ENCODE data around the gene TLE3.

TLE3 gene

GRCh38 chr15:70061696-70062270 lies 35.9 kb downstream of the TLE3 start:
- DNase-seq: no peak

- no peak for DNase-seq
Measured at GRCh38 chr15:70060993-70061305, 36.8 kb downstream of the TLE3 start.

- no peak for DNase-seq
Measured at GRCh38 chr15:70060214-70060992, 37.3 kb downstream of the TLE3 start.

DNA sequence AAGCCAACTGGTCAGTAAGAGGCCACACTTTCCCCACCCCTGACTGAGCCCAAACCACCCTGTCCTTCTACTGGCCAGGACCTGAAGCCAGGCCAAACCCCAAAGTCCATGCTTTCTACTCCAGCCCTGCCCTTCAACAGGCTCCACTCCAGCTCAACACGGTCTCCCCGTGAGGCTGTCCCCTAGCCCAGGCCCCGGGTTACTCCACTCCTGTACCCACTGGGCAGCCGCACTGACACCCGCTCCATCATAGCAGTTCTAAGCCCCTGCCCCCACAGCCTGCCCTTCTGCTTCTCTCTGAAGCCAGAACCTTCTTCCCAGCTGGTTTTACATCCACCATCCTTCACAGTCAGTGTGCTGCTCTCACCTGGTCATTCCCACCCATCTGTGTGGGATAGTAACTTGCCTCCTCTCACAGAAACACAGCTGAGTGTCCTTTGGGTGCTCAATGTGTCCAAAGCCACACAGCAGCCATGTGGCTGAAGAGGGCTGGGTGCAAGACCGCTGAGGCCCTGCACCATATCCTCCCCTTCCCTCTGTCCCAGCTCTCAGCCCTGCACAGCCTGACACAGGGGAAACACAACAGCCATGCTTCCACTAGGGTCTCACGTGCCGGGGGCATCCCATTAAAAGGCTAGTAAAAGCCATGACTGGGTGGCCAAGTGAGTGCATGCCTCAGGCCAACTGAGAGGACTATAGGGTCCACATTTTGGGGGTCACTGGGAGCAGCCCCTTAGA lies 38.1 kb downstream of the TLE3 start:
- no peak for DNase-seq

DNA sequence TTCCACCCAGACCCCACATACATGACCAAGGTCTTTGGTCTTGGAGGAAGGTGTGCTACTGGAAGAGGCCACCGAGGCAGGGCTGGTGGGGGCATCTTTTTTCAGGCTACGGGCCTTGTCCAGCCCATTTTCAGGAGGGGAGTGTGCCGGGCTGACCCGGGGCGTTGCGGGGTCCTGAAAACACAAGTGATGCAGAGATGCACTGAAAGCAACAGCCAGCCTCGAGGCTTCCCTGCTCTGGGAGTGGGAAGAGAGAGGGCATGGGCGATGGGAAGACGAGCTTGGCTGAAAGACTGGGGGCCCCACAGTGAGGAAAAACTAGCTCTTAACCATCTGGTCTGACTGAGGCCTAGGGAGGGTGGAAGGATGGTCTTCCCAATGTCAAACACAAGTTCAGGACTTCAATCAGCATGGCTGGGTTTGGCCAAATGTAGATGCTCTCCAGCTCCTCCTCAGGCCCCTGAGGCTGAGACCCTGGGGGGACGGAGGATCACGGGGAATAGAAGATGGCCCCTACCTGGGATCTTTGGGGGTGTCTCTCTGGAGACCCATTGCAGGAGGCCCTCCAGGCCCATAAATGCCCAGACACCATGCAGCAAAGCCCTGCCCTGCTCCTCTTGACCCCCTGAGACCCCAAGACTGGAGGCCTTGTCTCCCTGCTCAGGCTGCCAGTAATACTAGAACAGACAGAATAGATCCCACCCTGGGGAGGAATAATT lies 38.9 kb downstream of the TLE3 start:
- DNase-seq: no peak

- DNase-seq: no peak
Measured at GRCh38 chr15:70057931-70058641, 39.6 kb downstream of the TLE3 start.

DNA sequence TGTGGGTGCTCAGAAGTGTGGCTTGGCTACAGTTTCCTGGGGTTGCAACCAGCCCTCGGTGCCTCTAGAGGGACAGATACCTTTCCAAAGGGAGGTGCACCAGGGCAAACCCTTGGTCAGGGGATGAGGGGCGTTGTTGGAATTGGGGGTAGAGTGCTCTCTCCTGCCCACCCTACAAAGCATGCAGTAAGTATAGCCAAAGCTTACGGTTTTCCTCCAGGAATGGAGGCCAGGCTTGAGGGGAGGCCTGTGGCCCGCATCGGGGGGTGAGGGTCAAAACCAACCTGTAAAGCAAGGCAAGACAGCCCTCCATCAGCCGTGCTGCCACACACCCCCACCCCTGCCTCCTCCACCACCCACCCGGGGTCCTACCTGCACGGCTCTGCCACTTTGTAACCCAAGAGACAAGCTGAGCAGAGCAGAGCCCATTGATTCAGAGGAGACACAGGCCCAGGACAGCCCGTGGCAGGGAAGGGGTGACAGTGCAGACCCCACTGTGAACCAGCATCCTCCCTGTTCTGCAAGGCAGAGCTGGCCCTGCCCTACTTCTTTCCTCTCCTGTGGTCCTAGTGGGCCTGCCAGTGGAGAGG lies 41.5 kb downstream of the TLE3 start:
- DNase-seq: no peak

GRCh38 chr15:70055601-70056051 lies 42.1 kb downstream of the TLE3 start:
- no peak for DNase-seq

DNA sequence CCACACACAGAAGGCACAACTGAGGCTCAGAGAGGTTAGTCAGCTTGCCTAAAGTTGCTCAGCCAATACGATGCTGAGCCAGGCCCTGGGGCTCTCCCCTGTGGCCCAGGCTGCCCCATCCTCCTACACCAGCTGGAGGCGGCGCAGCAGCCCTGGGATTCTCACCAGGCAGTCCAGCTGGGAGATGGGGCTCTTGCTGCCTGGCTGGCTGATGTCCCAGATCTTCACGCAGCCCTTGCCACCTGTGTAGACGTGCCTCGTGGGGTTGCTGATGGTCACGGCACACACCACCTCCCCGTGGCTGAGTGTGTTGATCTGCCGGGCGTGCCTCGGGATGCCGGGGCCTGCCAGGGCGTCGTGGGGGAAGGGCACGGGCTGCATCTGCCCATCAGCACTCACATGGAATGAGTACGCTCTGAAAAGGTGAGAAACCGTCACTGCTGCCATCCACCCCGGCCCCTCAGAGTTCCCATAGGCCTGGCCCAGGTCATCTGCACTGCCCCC lies 42.8 kb downstream of the TLE3 start:
- DNase-seq: no peak

- DNase-seq: no peak
Measured at GRCh38 chr15:70054366-70054765, 43.4 kb downstream of the TLE3 start.

- no peak for DNase-seq
Measured at GRCh38 chr15:70053716-70054229, 43.9 kb downstream of the TLE3 start.

- DNase-seq: no peak
Measured at GRCh38 chr15:70053001-70053715, 44.6 kb downstream of the TLE3 start.

DNA sequence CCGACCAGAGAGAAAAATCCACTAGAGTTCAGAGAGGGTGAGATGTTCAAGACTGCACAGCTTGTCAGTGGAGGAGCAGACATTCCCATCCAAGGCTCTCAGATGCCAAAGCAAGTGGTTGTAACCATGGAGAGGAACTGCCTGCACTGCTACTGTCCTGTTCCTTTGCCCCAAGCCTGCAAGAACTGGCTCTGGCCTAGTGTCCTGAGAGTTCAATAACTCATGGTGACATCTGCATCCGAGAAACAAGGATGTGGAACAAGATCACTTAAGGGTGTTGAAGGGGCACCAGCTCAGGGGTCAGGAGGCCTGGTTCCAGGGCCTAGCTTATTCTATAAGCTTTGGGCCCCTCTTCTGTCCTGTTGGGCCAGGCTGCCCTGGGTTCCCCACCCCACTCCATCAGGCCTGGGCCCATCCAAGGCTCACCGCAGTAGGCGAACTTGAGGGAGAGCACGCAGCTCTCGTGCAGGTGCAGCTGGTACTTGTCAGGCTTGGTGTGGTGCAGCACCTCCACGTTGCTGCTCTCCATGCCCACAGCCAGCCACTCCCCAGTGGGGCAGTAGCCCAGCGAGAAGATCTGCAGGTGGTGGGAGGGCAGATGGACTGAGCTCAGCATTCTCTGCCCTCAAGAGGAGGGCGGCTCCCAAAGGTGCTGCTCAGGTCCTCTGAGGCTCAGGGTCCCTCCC lies 45.6 kb downstream of the TLE3 start:
- no peak for DNase-seq

DNA sequence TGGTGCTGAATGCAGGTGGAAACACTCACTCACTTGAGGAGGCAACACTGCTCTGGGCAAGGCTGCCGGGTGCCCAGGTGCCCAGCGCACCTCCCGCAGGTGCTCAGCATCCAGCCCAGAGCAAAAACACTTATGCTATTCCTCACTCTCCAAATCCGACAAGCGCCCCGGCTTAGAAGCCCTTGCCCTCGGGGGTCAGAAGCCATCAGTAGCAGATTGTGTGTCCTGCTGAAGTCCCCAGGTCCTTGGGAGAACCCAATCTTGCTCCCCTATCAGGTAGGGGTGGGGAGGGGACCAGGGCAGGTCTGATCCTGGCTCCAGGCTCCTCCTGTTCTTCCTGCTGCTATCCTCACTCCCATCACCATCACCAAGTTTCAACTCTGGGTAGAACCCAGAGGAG lies 46.7 kb downstream of the TLE3 start:
- DNase-seq: no peak

DNA sequence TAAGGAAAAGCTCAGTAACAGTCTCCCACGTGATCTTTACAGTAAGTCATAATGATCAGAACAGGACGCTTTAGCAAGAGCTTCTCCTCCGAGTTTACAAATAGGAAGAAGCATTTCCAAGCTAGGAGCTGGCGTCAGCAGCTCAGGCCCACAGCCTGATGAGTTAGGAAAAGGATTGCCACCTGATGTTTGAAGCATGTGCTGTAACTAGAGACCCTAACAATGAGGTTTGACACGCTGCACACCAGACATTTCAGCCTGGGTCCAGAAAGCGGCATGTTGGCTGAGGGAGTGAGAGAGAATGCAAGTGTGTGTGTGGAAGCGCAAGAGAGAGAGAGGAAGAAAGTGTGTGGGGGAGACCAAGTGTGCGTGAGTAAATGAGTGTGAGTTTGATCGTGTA lies 47.3 kb downstream of the TLE3 start:
- no peak for DNase-seq

DNA sequence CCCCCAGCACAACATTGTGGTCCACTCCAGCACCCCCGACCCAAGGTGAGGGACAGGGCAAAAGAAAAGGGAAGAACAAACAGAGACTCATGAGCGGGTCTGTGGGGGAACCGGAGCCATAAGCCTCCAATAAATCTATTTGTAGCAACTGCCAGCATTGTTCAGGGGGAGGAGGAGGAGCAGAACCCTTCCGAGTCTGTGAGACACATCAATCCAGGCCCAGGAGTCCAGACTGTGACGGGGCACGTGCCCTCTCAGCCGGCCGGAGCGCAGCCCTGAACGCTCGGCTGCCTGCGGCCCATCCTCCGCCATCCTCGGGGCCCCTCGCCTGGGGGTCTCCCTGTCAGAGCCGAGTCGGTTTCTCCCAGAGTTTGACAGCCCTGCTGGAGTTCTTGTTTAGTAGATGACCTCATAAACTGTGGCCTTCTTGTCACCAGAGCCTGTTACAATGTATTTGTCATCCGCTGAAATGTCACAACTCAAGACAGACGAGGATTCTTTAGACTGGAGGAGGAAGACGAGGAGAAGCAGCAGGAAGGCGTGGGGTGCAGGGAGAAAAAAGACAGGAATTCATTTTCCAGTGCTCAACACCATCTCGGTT lies 47.9 kb downstream of the TLE3 start:
- no peak for DNase-seq

DNA sequence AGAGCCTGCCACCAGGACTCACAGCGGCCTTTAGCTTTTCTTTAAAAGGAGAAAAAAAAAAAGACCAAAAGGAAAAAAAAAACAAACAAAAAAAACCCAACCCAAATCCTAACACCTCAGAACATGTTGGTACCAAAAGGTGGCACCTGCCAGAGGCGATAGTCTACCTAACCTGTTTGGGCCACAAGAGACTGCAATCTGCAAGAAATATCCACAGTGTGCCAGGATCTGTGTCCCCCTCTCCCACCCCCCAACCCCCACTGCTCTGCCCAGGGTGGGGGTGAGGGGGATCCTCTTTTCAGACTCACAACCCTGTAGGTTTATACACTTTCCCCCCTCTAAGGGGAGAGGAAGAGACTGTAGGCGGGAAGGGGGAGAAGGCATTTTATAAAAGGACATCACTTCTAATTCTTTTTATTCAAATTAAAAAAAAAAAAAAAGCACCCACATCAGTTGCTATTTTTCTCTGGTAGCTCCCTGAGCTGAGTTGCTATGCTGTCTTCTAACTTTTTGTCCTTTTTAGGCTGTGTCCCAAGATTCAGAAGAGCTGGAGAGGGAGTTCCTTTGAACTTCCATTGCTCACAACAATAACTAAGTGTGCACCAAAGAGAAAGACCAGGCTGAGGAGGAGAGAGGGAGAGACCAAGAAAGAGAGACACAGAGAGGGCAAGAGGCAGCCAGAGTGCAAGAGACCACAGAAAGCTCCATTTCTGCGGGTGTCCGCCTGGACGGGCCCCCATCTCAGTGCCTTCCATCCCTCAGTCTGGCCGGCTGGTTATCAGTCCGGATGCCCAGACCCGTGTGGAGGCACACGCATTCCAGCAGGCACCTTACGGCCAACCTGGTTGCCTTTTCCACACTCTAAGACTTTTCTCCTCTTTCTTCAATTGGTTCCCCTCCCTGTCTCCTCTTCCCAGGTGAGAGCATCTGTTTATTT lies 48.9 kb downstream of the TLE3 start:
- no peak for DNase-seq

DNA sequence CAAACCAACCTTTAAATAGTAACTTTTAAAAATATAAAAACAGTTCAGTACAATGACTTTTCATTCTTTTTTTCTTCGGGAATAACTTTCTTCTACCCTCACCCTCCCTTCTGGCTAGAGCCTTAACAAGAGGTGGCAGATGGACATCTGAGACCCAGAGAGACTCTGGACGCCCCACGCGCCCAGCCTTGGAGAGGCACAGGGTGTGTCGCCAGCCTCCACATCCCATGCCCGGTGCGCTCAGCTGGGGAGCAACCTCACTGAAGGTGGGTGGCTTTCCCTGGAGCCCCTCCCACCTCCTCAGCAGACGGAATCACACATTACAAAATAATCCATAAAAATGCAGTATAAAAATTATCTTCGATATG lies 49.5 kb downstream of the TLE3 start:
- no peak for DNase-seq

Data from NCI-H345 (cell line).